ENCODE data around the gene SOAT1.
A peak's percentile ranks its signal among the peaks of the same experiment; 100 is the strongest.
"Not testable (repeated sequence)": the region's sequence is repeated elsewhere in the genome, so short reads cannot be mapped to it uniquely, and the experiment has no call there.

SOAT1 gene

DNA sequence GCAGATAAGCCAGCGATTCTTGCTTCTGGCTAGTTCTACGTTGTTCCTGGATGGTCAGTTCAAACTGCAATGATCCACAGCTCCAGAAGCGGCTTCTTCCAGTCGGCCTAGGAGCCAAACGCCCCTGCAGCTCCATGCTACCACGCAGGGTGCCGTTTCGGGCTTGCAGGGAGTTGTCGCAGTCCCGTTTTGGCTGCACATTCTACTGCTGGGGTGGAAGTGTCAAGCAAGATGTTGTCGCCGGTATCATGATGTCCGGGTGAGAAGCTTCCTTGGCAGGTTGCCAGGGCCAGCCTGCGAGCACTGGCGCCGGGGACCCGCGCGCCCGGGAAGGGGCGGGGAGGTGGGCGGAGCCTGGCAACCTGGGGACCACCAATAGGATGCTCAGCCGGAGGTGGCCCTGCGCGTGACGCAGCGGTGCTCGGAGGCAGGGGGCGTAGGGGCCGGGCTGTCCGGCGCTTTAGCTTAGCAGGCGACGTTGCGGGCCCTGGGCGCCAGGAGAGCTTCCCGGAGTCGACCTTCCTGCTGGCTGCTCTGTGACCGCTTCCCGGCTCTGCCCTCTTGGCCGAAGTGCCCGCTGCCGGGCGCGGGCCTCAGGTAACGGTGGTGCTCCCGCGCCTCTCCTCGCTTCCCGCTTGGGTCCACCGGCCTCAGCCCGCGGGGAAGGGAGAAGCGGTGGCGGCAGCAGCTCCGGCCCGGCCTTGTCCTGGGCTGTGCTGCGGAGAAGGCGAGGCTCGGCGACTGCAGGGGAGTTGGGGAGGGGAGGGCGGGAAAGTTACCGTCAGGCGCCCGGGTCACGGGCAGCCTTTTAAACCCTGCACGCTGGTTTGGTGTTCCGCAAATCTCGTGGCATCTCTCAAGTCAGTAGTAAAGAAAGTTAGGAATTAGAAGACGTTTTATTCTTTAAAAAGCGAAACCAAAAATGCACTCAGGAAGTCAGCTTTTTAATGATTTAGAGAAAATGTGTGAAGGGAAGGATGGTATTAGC lies at the start of gene SOAT1:
TSS of gene SOAT1 (plus strand) at position 458 of the 988 bp plus-strand sequence. CDS start 8,888 bp downstream, outside the sequence.
- DNase-seq = peak; percentile 85

DNA sequence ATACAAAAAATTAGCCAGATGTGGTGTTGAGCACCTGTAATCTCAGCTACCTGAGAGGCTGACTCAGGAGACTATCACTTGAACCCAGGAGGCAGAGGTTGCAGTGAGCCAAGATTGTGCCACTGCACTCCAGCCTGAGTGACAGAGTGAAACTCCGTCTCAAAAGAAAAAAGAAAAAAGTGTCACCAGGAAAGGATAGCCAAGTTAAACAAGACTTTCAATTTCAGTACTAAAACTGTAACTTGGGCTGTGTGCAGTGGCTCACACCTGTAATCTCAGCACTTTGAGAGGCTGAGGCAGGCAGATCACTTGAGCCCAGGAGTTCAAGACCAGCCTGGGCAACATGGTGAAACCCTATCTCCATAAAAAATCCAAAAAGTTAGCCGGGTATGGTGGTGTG lies 48.2 kb upstream of the SOAT1 start:
- not testable (repeated sequence) for DNase-seq

DNA sequence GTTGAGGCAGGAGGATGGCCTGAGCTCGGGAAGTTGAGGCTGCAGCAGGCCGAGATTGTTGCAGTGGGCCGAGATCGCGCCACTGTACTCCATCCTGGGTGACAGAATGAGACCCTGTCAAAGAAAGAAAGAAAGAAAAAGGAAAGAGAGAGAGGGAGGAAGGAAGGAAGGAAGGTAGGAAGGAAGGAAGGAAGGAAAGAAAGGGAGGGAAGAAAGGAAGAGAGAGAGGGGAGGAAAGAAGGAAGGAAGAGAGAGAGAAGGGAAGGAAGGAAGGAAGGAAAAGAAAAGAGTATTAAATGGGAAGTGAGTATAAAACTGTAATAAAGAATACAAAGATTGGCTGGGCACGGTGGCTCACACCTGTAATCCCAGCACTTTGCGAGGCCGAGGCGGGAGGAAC lies 45.7 kb upstream of the SOAT1 start:
- DNase-seq = no peak

DNA sequence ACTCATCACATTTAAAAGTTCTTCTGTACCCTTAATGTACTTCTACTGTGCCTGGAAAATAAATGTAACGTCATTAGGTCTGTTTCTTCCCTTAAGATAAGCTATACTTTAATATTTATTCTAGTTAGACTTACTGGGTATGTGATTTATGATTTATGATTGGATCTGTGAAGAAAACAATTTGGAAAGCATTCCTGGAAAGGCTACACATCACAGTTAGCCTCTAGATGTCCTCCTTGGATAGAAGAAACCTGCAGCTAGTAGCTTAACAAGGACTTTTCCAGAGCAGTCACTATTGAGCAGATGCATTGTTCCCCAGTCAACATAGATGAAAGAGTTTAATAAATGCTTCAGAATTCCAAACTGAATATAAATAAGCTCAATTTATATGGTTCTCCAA lies 41.9 kb upstream of the SOAT1 start:
- peak; percentile 17 for DNase-seq

- DNase-seq = no peak
These were observed 41.0 kb upstream of the SOAT1 start for GRCh38 chr1:179252606-179253005.

GRCh38 chr1:179253286-179253972 lies 40.2 kb upstream of the SOAT1 start:
- no peak for DNase-seq

GRCh38 chr1:179262183-179262582 lies 31.4 kb upstream of the SOAT1 start:
- no peak for DNase-seq

- DNase-seq = no peak
These were observed 30.5 kb upstream of the SOAT1 start for GRCh38 chr1:179263121-179263520.

- DNase-seq = no peak
These were observed 29.1 kb upstream of the SOAT1 start for GRCh38 chr1:179264507-179264906.

- no peak for DNase-seq
These were observed 24.5 kb upstream of the SOAT1 start for GRCh38 chr1:179269071-179269470.

GRCh38 chr1:179274424-179274823 lies 19.2 kb upstream of the SOAT1 start:
- DNase-seq = not testable (repeated sequence)

DNA sequence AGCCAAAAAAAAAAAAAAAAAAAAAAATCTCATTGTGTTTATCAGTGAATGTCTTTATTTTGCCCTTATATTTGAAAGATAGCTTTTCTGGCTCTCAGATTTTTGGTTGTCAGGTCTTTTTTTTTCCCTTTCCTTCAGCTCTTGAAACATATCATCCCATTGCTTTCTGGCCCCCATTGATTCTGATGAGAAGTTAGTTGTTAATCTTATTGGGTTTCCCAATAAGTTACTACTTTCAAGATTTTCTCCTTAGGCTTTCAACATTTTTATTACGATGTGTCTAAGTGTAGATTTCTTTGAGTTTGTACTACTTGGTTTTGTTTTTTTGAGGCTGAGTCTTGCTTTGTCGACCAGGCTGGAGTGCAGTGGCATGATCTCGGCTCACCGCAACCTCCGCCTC lies 14.7 kb upstream of the SOAT1 start:
- DNase-seq = no peak

GRCh38 chr1:179283992-179284391 lies 9.6 kb upstream of the SOAT1 start:
- DNase-seq = no peak

DNA sequence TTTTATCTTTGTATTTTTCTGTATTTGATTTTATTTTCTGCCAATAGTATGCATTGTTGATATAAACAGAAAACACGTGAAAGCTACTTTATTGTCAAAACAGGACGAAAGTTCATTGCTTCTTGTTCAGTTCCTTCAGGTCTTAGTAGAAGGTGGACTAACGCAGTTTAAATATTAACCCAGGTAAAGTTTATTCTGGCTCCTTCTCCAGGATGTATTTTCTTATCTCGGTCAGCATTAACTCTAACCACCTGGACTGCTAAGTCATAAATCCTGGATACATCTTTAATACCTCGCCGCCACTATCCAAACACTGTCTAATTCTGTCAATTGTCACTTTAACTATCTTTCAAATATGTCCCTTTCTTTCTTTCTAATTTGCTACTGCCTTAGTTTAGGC lies 5.7 kb upstream of the SOAT1 start:
- no peak for DNase-seq

DNA sequence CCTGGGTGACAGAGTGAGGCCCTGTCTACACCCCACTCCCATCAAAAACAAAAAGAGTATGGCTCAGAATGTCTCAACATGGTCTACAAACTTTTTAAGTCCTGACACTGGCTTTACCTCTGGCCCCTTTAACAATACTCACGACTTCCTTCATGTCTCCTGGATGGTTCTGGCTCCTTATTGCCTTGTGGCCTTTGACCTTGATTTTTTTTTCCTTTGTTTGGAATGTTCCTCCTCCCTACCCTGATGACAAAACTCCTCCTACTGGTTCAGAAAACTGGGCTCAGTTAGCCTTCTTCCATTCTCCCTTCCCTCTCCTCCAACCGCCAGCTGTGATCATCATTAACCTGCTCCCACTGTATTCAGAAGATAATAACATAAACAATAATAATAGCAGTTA lies 4.6 kb upstream of the SOAT1 start:
- no peak for DNase-seq

DNA sequence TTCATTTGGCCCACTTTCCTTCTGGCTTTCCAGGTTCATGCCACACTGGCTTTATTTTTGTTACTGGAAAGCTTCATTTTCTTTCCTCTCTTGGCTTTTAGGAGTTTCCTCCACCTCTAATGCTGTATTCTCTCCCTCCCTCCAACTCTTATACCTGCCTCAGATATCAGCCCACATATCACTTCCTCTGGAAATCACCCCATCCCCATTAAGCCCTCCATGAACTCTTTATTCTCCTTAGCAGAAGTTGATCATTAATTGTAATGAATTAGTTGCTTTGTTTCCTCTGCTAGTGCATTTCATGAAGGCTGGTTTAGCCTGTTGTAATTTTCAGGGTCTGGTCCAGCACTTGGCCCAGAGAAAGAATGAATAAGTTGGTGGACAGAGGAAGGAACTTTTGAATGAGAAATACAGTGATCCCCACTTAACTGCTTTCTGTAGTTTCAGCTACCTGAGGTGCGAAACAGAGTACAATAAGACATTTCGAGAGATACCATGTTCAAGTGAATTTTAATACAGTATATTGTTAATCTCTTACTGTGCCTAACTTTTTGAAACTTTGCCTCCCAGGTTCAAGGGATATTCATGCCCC lies 1.7 kb downstream of the SOAT1 start:
- DNase-seq = no peak

DNA sequence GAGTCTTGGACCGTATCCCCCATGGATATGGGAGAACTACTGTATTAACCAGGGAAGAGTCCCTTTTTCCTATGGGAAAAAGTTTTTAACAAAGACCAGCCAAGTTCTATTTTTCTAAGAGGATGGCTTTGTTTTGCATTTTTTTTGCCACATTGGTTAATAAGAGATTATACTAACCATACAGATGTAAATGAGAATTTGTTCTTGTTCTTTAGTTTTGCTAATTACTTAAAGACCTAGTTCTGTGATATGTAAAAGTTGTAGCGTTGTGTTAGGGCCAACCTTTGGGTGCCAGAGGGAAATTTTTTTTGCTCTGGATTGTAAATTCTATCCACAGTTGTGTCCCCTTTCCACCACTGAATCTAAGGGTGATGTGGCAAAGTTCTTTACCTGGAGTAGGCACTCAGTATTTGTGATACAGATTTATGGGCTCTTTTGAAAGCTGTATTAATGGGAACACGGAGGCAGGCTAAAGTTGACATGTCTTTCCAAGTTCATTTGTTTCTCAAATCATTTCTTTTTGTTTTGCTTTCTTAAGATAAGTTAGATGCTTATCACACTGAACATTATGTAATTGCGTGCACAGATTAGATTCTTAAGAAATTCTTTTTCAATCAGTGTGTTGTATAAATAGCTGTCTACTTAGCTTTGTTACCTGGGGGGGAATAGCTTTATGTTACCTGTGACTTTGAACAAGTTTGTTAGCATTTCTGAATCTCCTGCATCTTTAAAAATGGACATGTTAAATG lies 2.9 kb downstream of the SOAT1 start:
- DNase-seq = no peak

GRCh38 chr1:179297105-179297378 lies 3.4 kb downstream of the SOAT1 start:
- DNase-seq = no peak

DNA sequence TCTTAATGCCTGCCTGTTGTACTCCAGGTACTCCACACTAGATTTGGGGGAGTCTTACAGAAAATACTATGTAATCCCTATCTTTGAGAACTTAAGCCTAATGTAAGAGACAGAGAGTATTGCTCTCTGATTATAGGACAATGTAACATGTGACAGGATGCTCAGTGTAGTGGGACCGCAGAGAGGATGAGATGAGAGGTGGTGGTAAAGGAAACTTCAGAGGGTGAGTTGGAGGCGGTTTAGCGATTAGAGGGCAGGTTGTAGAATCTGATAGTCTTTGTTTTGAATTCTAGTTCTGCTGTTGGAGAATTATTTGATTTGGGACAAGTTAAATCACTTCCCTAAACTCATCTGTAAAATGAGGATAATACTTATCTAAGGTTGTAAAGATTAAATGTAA lies 5.4 kb downstream of the SOAT1 start:
- no peak for DNase-seq

DNA sequence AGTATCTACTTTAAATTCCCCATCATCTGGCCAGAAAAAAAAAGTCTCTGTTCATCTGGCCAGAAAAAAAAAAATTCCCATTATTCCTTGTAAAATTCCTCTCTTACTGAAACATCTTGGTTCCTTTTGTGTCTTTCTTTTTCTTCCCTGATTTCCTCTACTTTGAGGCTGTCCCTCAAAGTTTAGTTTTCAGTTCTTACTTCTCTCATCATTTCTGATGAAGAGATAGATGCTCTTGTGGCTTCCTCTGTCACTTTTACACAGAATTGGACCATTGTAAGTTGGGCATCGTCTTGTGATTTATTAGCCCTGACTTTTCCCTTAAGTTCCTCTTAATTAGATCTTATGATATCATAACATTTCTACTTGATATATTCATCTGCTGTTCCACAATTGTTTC lies 6.5 kb downstream of the SOAT1 start:
- no peak for DNase-seq

GRCh38 chr1:179302070-179302469 lies 8.5 kb downstream of the SOAT1 start:
- no peak for DNase-seq

DNA sequence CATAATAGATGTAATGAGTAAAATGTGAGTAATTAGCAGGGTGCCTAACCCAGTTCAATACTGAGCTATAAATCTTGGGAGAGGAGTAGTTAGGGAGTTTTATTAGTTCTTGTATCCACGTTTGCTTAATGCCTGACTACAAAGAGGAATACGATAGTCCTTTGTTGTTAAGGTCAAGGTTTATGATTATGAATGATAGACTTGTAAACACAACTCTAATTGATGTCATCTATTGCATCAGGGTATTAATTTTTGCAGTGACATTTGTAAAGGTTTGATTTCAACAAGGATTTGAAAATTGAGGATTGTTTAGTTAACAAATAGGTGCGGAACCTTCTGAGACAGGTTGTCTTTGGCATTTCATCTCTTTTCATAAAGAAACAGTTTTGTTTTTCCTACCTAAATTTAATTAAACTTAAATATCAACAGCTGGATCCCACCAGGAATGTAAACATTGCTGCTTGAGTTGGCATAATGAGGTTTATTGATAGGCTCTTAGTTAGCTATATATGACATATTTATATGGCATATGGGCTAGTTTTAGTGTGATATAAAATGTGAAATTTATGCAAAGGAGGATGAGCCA lies 9.7 kb downstream of the SOAT1 start:
- no peak for DNase-seq

- DNase-seq = no peak
These were observed 11.9 kb downstream of the SOAT1 start for GRCh38 chr1:179305450-179305849.
